HepG2 (cell line): ENCODE measurements around the gene NAP1L4. TPM values are rescaled to one million over a fixed set of nuclear protein-coding genes. Genes with fewer than 3 reads are reported as not detected.

Source experiments
- ASH2L ChIP-seq: fragments of 300-600, 200-600 bp; sonication (generic); IDR thresholded peaks from 2 replicates; pipeline ENCODE4 v1.7.0; 2017; ENCODE audit warnings: low read depth, mild to moderate bottlenecking, moderate library complexity, mixed read lengths, low read length; ENCODE audit not compliant: insufficient read length
- ETV5 ChIP-seq: IDR thresholded peaks from 2 replicates; pipeline ENCODE4 v1.6.1; 2018; ENCODE audit warnings: missing biosample characterization, missing genetic modification reagents, inconsistent platforms, borderline replicate concordance
- HDAC2 ChIP-seq: sonication (generic); formaldehyde crosslinking; IDR thresholded peaks from 2 replicates; pipeline ENCODE4 v1.4.0; 2020; ENCODE audit warnings: missing genetic modification reagents
- ZNF496 ChIP-seq: sonication (generic); formaldehyde crosslinking; IDR thresholded peaks from 2 replicates; pipeline ENCODE4 v1.8.1; 2023; ENCODE audit warnings: mild to moderate bottlenecking, moderate library complexity, missing genetic modification reagents; ENCODE audit not compliant: insufficient replicate concordance
- polyA plus RNA-seq, 8 experiments: library from polyadenylated mRNA; depleted of rRNA in 3 of 8; stranded (reverse) in 7 of 8; unstranded in 1 of 8; fragments of >200 nt; fragmentation: Illumina TruSeq in 4 of 8; extraction: Trizol in 4 of 8; gene quantifications; 2 replicates each; pipeline versions ENCODE4 v1.2.1 to v1.2.3, GENCODE V29; 2011 to 2016; ENCODE audit warnings: low read depth in 4 of 8, missing spikeins in 1 of 8, mixed read lengths in 1 of 8; ENCODE audit not compliant: insufficient read depth in 1 of 8
- total RNA-seq, 5 experiments: library from RNA; depleted of rRNA; stranded (reverse); fragments of >200 nt; fragmentation: Illumina TruSeq; extraction: Trizol; gene quantifications; 2 replicates each; pipeline ENCODE4 v1.2.3, GENCODE V29; 2016; ENCODE audit warnings: low read depth in 1 of 5
- TF ChIP-seq, protein P1 (sequence below): sonication (generic); formaldehyde crosslinking; IDR thresholded peaks from 2 replicates; pipeline ENCODE4 v1.4.0; 2020; ENCODE audit warnings: missing genetic modification reagents, mild to moderate bottlenecking, borderline replicate concordance
- TF ChIP-seq, protein P2 (sequence below): sonication (generic); formaldehyde crosslinking; IDR thresholded peaks from 2 replicates; pipeline ENCODE4 v1.9.0; 2022; ENCODE audit warnings: low read depth, missing genetic modification reagents
- TF ChIP-seq, protein P3 (sequence below): sonication (generic); formaldehyde crosslinking; IDR thresholded peaks from 2 replicates; pipeline ENCODE4 v1.9.0; 2022; ENCODE audit warnings: missing genetic modification reagents, mild to moderate bottlenecking, borderline replicate concordance
- TF ChIP-seq, protein P4 (sequence below): sonication (generic); formaldehyde crosslinking; IDR thresholded peaks from 2 replicates; pipeline ENCODE4 v1.4.0; 2020; ENCODE audit warnings: mild to moderate bottlenecking, missing genetic modification reagents
- TF ChIP-seq, protein P5 (sequence below): sonication (generic); formaldehyde crosslinking; IDR thresholded peaks from 2 replicates; pipeline ENCODE4 v1.5.1; 2020; ENCODE audit warnings: mild to moderate bottlenecking, missing genetic modification reagents, moderate library complexity
- TF ChIP-seq, protein P6 (sequence below), 2 experiments: fragments of 450-650 bp in 1 of 2; sonication (generic) in 1 of 2; formaldehyde crosslinking; IDR thresholded peaks; 2 replicates each; pipeline versions ENCODE4 v1.5.0 to v1.8.0; 2020 to 2022; ENCODE audit warnings: mild to moderate bottlenecking in 1 of 2, missing genetic modification reagents in 1 of 2

NAP1L4 gene
- total and polyA plus RNA-seq, 2 of the 13 experiments (the other 11 are each of a cell fraction or from before 2014, with no cell fraction given), result 64.0 to 186 TPM

DNA sequence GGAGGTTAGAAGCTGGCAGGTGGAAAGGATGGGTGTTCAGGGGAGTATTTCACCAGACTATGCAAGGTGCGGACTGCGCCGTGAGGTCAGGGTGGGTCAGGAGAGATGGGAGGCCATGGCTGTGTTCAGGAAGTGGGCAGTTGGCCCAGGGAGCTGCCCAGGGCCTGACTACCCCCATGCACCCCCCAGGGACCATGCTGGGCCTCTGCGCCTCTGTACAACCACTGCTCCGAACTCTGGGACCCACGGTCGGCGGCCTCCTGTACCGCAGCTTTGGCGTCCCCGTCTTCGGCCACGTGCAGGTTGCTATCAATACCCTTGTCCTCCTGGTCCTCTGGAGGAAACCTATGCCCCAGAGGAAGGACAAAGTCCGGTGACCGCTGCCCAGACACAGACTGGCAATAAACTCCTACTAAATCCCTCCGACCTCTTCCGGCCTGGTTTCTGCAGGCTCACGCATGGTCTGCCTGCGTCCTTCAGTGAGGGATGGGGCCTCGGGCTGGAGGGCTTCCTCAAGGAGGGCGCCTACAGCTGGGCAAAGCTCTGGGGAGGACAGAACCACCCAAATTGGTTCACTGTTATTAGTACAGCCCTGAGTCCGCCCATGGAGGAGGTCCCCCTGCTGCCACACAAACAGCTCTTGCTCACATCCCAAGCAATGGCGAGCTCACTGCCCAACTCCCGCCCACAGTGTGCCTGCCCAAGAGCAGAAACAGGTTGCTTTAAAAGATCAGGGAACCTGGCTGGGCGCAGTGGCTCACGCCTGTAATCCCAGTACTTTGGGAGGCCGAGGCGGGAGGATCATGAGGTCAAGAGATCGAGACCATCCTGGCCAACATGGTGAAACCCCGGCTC, 67.1 kb downstream of the NAP1L4 start (continued):
- TF ChIP-seq, protein P1, sequence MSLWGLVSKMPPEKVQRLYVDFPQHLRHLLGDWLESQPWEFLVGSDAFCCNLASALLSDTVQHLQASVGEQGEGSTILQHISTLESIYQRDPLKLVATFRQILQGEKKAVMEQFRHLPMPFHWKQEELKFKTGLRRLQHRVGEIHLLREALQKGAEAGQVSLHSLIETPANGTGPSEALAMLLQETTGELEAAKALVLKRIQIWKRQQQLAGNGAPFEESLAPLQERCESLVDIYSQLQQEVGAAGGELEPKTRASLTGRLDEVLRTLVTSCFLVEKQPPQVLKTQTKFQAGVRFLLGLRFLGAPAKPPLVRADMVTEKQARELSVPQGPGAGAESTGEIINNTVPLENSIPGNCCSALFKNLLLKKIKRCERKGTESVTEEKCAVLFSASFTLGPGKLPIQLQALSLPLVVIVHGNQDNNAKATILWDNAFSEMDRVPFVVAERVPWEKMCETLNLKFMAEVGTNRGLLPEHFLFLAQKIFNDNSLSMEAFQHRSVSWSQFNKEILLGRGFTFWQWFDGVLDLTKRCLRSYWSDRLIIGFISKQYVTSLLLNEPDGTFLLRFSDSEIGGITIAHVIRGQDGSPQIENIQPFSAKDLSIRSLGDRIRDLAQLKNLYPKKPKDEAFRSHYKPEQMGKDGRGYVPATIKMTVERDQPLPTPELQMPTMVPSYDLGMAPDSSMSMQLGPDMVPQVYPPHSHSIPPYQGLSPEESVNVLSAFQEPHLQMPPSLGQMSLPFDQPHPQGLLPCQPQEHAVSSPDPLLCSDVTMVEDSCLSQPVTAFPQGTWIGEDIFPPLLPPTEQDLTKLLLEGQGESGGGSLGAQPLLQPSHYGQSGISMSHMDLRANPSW, result no peak
- TF ChIP-seq, protein P2, sequence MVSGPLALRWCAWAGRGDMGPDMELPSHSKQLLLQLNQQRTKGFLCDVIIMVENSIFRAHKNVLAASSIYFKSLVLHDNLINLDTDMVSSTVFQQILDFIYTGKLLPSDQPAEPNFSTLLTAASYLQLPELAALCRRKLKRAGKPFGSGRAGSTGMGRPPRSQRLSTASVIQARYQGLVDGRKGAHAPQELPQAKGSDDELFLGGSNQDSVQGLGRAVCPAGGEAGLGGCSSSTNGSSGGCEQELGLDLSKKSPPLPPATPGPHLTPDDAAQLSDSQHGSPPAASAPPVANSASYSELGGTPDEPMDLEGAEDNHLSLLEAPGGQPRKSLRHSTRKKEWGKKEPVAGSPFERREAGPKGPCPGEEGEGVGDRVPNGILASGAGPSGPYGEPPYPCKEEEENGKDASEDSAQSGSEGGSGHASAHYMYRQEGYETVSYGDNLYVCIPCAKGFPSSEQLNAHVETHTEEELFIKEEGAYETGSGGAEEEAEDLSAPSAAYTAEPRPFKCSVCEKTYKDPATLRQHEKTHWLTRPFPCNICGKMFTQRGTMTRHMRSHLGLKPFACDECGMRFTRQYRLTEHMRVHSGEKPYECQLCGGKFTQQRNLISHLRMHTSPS (CRISPR knock-in tag), result peak; percentile 72; the same call in 1 of the 2 replicates
- TF ChIP-seq, protein P3, sequence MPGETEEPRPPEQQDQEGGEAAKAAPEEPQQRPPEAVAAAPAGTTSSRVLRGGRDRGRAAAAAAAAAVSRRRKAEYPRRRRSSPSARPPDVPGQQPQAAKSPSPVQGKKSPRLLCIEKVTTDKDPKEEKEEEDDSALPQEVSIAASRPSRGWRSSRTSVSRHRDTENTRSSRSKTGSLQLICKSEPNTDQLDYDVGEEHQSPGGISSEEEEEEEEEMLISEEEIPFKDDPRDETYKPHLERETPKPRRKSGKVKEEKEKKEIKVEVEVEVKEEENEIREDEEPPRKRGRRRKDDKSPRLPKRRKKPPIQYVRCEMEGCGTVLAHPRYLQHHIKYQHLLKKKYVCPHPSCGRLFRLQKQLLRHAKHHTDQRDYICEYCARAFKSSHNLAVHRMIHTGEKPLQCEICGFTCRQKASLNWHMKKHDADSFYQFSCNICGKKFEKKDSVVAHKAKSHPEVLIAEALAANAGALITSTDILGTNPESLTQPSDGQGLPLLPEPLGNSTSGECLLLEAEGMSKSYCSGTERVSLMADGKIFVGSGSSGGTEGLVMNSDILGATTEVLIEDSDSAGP, result peak; percentile 20; the same call in 1 of the 2 replicates
- TF ChIP-seq, protein P4, sequence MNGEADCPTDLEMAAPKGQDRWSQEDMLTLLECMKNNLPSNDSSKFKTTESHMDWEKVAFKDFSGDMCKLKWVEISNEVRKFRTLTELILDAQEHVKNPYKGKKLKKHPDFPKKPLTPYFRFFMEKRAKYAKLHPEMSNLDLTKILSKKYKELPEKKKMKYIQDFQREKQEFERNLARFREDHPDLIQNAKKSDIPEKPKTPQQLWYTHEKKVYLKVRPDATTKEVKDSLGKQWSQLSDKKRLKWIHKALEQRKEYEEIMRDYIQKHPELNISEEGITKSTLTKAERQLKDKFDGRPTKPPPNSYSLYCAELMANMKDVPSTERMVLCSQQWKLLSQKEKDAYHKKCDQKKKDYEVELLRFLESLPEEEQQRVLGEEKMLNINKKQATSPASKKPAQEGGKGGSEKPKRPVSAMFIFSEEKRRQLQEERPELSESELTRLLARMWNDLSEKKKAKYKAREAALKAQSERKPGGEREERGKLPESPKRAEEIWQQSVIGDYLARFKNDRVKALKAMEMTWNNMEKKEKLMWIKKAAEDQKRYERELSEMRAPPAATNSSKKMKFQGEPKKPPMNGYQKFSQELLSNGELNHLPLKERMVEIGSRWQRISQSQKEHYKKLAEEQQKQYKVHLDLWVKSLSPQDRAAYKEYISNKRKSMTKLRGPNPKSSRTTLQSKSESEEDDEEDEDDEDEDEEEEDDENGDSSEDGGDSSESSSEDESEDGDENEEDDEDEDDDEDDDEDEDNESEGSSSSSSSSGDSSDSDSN (CRISPR knock-in tag), result 0 out of 2 replicates have a peak, but pooled peaks have one; percentile 13
- TF ChIP-seq, protein P5, sequence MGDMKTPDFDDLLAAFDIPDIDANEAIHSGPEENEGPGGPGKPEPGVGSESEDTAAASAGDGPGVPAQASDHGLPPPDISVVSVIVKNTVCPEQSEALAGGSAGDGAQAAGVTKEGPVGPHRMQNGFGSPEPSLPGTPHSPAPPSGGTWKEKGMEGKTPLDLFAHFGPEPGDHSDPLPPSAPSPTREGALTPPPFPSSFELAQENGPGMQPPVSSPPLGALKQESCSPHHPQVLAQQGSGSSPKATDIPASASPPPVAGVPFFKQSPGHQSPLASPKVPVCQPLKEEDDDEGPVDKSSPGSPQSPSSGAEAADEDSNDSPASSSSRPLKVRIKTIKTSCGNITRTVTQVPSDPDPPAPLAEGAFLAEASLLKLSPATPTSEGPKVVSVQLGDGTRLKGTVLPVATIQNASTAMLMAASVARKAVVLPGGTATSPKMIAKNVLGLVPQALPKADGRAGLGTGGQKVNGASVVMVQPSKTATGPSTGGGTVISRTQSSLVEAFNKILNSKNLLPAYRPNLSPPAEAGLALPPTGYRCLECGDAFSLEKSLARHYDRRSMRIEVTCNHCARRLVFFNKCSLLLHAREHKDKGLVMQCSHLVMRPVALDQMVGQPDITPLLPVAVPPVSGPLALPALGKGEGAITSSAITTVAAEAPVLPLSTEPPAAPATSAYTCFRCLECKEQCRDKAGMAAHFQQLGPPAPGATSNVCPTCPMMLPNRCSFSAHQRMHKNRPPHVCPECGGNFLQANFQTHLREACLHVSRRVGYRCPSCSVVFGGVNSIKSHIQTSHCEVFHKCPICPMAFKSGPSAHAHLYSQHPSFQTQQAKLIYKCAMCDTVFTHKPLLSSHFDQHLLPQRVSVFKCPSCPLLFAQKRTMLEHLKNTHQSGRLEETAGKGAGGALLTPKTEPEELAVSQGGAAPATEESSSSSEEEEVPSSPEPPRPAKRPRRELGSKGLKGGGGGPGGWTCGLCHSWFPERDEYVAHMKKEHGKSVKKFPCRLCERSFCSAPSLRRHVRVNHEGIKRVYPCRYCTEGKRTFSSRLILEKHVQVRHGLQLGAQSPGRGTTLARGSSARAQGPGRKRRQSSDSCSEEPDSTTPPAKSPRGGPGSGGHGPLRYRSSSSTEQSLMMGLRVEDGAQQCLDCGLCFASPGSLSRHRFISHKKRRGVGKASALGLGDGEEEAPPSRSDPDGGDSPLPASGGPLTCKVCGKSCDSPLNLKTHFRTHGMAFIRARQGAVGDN (CRISPR knock-in tag), result peak; percentile 59
- TF ChIP-seq ETV5 (CRISPR knock-in tag) (peak; percentile 35; the same call in 1 of the 2 replicates), HDAC2 (CRISPR knock-in tag) (no peak), ZNF496 (CRISPR knock-in tag) (no peak), ASH2L (no peak)
- TF ChIP-seq, protein P6, sequence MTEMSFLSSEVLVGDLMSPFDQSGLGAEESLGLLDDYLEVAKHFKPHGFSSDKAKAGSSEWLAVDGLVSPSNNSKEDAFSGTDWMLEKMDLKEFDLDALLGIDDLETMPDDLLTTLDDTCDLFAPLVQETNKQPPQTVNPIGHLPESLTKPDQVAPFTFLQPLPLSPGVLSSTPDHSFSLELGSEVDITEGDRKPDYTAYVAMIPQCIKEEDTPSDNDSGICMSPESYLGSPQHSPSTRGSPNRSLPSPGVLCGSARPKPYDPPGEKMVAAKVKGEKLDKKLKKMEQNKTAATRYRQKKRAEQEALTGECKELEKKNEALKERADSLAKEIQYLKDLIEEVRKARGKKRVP (CRISPR knock-in tag; IDR thresholded peaks at IDR 0.05), result no peak
